ENCODE results near the gene UBAP1.
"Not testable (repeated sequence)": the region's sequence is repeated elsewhere in the genome, so short reads cannot be mapped to it uniquely, and the experiment has no call there.

UBAP1 gene

GRCh38 chr9:34271265-34272006 is 92.6 kb downstream of the UBAP1 start:
- no peak for DNase-seq

- no peak for DNase-seq
Observed at GRCh38 chr9:34272101-34272541, 93.3 kb downstream of the UBAP1 start.

DNA sequence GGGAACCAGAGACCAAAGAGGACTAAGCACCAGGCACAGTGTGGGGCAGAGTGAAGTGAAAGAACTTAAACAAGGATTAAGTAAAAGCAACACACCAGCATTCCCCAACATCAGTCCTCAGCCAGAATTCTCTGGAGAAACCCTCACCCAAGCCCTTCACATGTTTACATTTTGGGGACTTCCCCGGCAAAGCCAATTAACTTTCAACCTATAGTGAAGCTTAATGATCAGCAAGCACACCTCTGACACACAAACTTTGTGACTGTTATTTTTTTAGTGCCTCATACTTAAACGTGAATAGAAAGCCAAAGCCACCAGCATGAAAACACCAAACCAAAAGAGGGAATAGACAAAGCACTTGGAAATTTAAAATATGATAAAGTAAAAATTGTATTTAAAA is 94.7 kb downstream of the UBAP1 start:
- DNase-seq, result not testable (repeated sequence)

DNA sequence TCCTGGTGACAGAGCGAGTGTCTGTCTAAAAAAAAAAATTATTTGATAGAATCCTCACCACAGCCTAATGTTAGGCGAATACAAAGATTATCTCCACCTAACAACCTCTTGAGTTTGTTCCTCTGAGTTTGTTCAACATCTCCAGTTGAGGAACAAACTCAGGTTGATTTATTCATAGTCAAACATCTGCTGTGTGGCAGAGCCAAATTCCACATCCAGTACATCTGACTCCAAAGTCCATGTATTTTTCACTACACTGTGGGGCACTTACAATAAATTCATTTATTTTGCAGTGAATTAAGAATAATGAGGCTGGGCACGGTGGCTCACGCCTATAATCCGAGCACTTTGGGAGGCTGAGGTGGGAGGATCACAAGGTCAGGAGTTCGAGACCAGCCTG is 97.0 kb downstream of the UBAP1 start:
- DNase-seq, result no peak

- no peak for DNase-seq
Observed at GRCh38 chr9:34276772-34277171, 97.9 kb downstream of the UBAP1 start.

GRCh38 chr9:34279411-34279810 is 100.6 kb downstream of the UBAP1 start:
- no peak for DNase-seq

DNA sequence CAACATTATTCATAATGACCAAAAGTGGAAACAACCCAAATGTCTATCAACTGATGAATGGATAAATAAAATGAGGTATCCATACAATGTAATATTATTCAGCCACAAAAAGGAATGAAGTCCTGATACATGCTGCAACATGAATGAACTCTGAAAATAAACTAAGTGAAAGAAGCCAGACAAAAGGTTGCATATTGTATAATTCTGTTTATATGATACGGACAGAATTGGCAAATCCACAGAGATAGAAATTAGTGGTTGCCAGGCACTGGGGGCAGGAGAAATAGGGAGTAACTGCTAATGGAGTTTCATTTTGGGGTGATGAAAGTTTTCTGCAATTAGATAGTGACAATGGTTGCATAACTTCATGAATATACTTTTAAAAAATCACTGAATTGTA is 103.3 kb downstream of the UBAP1 start:
- no peak for DNase-seq

GRCh38 chr9:34289159-34289558 is 110.3 kb downstream of the UBAP1 start:
- DNase-seq, result no peak

- no peak for DNase-seq
Observed at GRCh38 chr9:34291023-34291422, 112.2 kb downstream of the UBAP1 start.

DNA sequence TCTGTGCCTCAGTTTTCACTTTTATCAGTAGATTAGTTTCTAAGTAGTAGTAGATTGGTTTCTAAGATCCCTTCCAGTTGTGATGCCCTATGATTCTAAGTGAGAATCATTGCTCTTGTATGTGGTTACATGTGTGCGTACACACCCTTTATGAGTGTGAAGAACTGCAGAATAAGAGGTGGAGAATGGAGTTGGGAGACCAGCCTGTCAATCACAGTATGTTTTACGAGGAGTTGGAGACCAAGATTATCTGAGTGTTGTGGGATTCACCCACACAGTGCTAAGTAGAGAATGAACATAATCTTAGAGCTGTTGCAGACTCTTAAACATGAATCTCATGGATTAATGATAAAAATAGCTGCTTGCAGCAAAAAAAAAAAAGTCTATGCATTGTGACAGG is 112.6 kb downstream of the UBAP1 start:
- DNase-seq, result no peak

DNA sequence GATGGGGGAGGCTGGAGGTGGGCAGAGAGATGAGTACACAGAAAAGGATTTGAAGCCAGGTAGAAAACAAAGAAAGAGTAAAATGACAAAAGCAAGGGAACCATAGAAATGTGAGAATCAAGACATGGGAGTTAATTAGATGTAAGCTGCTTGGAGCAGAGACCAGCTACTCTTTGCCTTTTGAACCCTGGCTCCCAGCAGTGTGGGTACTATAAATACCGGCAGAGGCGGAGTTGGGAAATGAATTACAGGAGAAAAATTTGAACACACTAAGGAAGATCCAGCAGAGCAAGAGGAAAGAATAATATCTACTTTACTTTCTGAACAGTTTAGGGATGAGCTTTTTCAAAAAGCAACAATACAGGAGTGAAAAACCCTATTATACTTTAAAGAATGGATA is 113.7 kb downstream of the UBAP1 start:
- DNase-seq, result no peak

- DNase-seq, result not testable (repeated sequence)
Observed at GRCh38 chr9:34301064-34301463, 122.2 kb downstream of the UBAP1 start.

Measured in CD4-positive, alpha-beta T cell treated with Interferon alpha-2 for 1 hour (primary cell).